ENCODE data around the gene KCNJ6.
"Not testable (repeated sequence)": the region's sequence is repeated elsewhere in the genome, so short reads cannot be mapped to it uniquely, and the experiment has no call there.

KCNJ6 gene

DNA sequence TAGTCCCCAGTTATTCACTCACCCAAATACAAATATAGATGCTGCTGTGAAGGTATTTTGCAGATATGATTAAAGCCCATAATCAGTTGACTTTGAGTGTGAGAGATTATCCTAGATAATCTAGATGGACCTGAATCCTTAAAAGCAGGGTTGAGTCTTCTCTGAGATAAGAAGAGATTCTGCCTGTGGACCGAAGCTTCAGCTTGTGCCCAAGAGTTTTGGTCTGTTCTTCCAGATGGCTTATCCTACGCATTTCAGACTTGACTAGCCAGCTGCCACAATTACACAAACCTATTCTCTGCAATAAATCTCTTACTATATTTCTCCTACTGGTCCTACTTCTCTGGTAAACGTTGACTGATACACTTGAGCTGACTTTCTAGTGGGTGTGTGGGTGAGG, 145.1 kb downstream of the KCNJ6 start:
- DNase-seq (ENCODE audit: low spot score): no peak

DNA sequence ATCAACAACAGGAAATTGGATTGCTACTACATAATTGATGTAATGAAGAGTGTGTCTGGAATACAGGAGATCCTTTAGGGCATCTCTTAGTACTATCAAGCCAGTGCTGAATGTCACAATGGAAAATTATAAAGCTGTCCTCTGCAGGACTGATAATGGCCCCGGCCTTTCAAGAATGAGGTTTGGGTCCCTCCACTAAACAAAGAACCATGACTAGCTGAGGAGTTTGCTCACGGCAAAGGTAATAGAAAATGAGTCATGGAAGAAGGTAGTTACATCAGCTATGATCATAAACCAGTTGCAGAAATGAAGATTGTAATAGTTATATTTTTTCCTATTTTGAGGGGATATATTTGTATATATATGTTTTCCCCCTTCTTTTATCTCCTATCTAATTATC, 145.8 kb downstream of the KCNJ6 start:
- DNase-seq (ENCODE audit: low spot score): no peak

DNA sequence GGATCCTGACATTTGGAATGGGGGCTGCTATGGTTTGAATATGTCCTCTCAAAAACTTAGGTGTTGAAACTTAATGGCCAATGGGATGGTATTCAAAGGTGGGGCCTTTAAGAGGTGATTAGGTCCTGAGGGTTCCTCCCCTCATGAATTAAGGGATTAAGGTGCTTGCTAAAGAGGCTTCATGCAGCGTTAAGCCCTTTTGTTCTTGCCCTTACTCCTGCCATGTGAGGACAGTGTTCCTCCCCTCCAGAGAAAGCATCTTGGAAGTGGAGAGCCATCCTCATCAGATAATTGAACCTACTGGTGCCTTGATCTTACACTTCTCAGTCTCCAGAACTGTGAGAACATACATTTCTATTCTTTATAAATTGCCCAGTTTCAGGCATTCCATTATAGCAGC, 146.6 kb downstream of the KCNJ6 start:
- no peak for DNase-seq (ENCODE audit: low spot score)

DNA sequence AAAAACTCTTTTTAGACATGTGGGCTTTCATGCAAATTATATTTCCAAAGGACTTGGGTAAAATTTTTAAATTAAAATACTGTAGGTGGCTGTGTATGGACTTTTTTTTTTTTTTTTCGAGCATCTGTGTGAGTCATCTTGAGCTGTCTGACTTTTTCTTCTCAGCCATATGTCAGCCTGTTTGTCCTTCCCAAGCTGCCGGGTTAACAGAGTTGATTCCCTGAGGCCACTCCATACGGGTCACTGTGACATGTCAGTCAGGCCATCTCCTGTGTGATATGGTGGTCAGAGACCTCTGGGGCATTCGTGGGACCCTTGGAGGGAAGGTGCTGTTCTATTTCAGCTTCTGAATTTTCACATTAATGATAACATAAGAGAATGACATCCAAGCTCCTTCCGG, 148.3 kb downstream of the KCNJ6 start:
- no peak for DNase-seq (ENCODE audit: low spot score)

DNA sequence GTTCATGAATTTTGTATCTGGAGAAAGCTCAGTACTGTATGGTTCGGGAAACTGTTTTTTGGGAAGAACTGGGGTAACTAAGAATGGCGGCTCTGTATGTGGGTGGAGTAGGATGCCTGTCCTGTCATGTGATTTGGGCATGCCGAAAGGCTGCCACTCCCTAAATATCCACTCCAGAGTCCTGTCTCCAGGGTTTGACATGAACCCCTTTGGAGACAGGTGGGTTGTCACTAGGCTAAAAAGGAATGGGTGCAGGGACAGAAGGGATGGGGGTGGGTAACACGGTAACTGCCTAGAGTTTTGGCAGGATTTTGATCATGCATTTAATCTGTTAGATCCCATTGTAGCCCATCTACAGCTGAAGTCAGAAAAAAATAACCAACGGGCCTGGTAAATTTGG, 150.1 kb downstream of the KCNJ6 start:
- no peak for DNase-seq (ENCODE audit: low spot score)

DNA sequence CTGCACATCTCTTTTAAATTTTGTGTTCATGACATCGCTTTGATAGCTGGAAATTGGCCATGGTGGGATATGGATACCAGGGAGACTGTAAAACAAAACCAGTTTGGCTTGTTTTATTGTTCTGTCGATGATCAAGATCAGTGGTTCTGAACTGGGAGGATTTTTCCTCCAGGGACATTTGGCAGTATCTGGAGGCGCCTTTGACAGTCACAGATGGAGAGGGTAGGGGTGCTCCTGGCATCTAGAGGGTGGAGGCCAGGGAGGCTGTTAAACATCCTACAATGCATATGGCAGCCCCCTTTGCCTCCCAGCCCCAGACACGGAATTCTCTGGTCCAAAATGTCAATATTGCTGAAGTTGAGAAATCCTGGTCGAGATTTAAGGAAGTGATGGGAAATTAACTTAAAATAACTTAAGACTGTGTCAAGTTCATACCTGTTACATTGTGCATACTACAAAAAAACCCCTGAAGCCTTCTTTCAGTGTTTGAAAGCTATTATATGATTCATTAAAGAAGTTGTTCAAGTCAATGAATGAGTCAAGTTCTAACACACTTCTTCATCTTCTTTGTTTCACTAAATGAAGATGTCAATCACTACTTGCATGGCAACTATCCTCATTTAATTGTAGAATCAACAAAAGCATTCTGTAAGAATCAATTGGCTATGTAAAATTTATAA, 150.9 kb downstream of the KCNJ6 start:
- no peak for DNase-seq (ENCODE audit: low spot score)

DNA sequence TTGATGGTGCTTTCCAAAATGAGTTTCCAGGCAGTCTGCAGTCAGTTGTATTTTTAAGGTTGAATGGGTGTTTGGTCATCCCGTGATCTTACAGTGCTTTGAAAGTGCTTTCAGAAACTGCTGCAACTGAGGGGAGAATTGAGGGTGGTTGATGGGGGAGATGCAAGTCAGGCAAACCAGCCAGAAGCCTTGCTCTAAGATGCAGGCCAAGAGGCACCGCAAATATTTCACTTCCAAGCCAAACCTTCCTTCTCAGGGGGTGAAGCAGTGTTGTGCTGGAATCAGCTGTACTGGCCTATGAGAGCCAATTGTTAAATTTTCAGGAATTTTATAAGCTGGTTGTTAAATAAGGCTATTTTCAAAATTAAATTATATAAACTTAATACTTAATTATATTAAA, 151.6 kb downstream of the KCNJ6 start:
- DNase-seq (ENCODE audit: low spot score): no peak

DNA sequence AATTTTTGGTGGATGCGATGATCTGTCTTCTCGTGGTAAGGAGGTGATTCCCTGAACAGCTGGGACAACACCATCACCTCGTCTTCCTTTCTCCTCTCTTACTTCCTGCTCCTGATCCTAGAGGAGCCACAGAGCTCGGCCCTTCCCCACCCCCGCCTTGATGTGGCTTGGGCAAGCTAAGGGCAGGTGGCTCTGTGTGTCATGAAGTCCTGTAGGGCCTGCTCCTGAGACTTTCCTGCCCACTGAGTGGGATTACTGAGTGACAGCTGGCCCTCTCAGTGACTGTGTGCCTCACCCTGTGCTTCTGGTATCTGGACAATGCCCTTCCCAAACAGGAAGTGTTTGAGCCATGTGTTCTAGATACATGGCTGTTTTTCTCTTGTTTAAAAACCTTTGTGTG, 153.0 kb downstream of the KCNJ6 start:
- no peak for DNase-seq (ENCODE audit: low spot score)

DNA sequence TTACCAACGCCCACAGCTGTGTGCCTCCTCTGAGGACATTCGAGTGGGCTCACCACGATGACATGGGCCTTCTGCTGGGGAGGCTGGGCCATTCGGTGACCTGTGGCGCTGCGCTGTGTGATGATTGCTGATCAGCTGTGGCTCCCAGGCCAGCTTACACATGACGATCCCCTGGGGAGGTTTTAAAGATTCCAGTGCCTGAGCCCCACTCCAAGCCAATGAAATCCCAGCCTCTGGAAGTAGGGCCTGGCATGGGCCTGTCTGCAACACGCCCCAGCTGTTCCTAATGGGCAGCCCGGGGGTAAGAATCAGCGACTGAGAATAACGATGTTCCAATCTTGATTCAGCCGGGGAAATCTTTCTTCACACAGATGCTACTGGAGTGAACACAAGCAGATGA, 153.7 kb downstream of the KCNJ6 start:
- DNase-seq (ENCODE audit: low spot score): no peak

DNA sequence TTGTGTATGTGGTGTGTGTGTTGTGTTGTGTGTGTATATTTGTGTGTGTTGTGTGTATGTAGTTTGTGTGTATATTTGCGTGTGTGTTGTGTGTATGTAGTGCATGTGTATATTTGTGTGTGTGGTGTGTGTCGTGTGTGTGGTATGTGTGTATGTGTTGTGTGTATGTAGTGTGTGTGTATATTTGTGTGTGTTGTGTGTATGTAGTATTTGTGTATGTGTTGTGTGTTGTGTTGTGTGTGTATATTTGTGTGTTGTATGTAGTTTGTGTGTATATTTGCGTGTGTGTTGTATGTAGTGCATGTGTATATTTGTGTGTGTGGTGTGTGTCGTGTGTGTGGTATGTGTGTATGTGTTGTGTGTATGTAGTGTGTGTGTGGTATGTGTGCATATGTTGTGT, 154.9 kb downstream of the KCNJ6 start:
- not testable (repeated sequence) for DNase-seq (ENCODE audit: low spot score)

DNA sequence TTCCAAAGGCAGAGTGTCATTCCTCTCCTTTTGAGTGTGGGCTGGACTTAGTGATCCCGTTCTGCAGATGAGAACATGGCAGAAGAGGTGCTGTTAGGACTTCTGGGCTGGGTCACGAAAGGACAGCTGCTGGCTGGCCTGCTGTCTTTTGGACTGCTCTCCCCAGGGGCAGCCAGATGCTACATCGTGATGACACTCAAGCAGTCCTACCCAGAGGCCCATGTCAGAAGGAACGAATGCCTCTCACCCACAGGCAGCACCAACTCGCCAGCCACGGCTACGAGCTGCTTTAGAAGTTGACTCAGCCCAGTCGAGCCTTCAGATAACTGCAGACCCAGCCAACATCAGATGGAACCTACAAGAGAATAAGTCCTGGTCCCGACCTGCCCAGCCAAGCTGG, 156.5 kb downstream of the KCNJ6 start:
- no peak for DNase-seq (ENCODE audit: low spot score)

DNA sequence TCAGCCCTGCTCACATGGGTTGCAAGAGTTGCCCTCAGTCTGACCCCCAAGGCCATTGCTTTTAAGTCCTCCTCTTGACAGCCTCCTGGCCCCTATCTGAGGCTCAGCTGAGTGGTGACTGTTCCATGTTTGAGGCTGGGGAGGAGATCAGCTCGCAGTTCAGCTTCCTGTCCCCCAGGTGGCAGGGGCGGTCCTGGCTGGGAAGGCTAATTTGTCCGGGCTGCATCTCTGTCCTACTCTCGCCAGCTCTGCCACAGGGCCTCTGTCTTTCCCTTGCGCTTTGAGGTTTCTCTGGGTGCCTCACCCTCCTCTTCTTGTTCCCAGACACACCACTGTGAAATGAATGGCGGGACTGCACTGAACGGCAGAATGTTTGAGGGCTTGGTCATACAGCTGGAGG, 157.3 kb downstream of the KCNJ6 start:
- DNase-seq (ENCODE audit: low spot score): no peak

DNA sequence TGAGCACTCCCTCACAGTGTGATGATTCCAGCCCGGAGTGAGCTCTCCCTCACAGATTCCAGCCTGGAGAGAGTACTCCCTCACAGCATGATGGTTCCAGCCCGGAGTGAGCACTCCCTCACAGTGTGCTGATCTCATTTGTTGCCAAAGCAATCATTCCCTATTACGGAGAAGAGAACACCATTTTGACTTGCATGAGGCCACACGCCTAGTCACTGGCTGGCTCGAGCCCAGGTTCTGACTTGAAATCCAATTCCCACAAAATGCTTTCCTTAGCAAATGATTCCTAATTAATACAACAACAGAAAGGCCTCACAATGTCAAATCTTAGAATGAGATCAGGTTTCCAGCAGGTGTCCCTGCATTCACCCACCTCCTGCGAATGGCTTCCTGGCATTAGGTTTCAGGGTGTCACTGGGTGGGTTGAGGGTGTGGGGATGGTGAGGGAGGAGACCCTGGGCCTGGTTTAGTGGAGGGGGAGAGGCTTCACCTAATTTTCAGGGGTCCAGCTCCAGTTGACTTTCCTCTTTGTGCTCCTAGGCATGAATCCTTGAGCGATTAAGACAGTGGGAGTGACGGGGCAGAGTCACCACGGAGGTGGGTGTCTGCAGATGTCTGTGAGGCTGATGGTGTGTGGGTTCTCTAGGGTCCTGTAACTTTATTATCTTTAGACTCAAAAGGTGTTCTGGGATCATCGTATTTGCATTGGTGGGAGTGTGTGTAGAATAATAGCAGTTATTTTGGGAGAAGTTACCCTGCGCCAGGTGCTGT, 158.5 kb downstream of the KCNJ6 start:
- DNase-seq (ENCODE audit: low spot score): no peak

DNA sequence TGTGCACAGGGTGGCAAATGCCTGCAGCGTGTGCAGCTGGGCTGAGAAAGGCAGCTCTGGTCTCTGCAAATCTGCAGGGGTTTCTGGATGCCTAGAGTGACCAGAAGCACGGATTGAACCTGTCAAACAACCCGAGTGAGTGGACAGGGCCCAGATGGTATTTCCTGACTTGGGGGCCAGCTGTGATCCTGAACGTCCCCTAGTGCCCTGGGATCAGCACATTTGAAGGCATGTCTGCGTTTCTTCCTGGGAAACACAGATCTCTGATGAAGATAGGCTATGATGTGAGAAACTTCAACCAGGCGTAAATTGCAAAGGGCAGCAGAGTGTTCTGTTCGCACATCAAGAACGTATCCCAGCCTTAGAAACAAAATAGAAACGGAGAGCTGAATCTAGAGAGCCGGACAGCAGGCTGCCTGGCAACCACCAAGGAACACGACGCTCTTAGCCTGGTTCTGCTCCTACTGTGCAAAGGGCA, 163.1 kb downstream of the KCNJ6 start:
- no peak for DNase-seq (ENCODE audit: low spot score)

DNA sequence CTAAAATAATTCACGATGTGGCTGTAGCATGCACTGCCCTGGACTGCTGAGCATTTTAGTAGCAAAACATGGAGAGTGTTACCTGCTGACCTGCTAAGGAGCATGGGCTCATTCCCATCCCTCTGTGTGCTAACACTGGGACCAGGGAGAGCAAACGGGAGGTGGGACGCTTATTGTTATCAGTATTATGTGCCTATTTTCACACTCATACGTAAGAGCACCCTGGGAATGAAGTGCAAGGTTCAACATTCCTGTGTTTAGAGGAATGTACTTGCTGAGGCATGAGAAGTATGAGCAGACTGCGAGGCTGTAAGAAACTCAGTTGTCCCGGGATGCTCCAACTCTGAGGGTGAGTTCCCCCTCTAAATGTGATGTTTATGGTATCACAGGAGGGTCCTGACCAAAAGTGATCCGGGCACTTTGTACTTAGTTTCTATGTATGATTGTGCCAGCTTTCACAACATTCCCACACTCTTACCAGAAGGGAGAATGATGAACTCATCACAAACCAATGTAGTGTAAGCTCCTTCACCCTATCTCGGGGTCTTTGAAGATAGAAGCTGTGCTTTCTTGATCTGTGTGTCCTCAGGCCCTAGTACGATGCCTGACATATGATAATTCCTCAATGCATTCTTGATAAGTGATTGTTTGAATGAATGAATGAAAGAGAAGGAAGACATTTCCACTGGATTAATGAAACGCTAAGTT, 164.8 kb downstream of the KCNJ6 start:
- no peak for DNase-seq (ENCODE audit: low spot score)

DNA sequence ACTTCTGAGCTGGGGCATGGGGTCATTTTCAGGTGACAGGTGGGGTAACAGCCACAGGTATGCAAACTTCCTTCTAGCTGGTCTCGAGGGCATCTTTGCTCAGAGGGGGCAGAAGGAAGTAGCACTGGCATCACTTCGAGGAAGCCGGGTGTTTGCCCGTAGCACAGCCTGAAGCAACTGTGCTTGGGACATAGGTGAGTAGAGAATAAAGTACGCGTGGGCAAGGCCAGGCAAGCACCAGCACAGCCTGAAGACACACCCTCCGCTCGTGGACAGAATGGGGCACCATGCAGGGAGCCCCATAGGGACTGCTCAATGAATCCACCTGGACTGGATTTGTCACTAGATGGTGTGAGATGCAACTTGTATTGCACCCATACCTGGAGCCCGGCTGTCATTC, 167.1 kb downstream of the KCNJ6 start:
- no peak for DNase-seq (ENCODE audit: low spot score)

DNA sequence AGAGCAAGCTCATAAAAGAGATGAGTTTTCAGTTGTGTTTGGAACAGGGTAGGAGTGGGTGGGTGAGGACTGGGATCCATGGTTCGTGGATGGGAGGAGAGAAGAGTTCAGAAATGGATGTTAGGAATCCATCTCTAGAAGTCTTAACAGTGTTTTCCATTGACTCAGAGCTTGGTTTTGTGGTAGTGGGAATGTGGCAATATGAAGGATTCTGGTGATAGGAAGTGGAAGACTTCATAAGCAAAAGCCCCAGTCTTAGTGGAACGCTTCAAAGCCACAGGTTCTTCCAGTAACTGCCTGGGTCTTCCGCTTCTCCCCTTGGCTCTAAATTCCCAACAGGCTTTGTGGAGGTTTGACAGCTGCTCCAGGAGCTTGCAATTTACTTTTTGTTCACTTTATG, 167.9 kb downstream of the KCNJ6 start:
- DNase-seq (ENCODE audit: low spot score): no peak

DNA sequence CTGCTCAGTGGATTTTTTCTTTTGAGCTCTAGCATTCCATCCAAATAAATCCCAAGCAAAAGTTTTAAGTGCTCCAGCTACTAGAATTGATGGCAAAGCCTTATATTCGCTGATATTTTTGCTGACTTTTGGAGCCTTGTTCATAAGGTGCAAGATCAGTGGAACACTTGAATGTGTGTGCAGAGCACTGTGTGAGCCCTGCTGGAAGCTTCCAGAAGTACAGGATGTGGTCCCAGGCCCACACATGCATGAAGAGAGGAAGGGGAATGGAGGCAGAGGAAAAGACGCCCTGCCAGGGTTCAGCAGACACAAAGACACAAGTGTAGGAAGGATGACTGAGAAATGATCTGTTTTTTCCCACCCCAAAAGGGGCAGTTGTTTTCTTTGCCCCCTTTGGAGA, 169.4 kb downstream of the KCNJ6 start:
- DNase-seq (ENCODE audit: low spot score): no peak

DNA sequence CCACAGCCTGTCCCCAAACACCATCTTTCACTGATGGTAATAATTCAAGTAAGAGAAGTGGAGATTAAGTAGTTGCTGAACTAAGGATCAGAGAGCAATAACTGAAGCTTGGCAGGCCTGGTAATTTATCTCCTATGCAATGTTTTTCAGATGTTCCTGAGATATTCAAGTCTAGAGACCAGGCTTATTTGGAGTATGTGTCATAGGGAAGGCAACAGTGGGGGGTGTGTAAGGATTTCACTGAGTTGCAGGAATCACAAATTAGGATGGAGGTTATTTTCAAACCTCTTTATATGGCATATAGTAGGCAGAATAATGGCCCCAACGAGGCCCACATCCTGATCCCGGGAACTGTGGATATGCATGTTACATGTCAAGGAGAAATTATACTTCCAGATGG, 171.7 kb downstream of the KCNJ6 start:
- DNase-seq (ENCODE audit: low spot score): no peak

DNA sequence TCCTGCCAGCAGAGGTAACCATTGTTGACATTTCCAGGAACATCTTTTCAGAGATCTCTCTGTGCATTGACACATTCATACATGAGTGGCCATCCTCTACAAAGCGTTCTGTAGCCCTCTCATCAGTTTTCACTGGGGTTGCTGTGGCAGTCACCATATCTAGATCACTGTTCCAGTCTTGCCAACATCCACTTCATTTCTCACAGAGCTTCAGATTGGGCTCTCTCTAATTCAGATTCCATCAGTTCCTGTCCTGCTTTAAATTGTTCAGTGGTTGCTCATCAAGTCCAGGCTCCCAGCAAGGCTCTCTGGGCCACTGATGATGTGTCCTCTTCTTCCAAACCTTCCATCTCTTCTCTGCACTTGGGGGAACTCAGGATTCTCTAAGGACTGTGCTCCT, 173.7 kb downstream of the KCNJ6 start:
- DNase-seq (ENCODE audit: low spot score): no peak

DNA sequence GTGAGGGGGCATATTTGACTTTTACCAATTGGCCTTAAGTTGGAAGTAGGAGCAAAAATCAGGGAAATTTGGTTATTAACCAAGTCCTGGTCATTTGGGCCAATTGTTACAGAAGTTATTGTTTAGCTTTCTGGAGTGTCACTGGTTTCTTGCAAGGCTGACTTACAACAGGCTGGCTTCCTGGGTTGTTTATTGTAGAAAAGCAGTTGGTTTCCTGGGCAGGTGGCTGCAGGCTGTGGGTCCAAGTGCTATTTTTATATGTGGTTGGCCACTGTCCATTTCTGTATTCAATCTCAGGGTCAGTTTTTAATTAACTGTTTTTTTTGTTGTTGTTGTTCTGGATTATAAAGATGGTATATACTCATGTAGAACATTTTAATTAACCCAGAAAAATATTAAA, 174.1 kb downstream of the KCNJ6 start:
- DNase-seq (ENCODE audit: low spot score): no peak

DNA sequence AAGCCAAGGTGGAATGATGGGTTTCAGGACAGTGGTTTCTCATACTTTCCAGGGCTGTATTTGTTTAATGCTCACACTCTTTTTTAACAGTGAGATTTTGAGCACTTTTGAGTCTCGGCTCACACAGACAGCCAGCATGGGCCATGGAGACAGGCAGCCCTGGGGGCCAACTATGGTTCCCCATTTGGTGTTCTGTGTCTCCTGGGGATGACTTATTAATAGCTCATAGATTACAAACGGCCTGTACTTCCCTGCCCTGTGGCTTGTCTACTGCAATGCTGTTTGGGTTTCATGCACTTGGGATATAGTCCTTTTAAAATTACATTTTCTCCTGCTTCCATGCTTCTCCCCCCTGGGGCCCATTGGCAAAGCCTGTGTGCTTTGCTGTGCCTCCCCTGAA, 178.3 kb downstream of the KCNJ6 start:
- DNase-seq (ENCODE audit: low spot score): no peak

DNA sequence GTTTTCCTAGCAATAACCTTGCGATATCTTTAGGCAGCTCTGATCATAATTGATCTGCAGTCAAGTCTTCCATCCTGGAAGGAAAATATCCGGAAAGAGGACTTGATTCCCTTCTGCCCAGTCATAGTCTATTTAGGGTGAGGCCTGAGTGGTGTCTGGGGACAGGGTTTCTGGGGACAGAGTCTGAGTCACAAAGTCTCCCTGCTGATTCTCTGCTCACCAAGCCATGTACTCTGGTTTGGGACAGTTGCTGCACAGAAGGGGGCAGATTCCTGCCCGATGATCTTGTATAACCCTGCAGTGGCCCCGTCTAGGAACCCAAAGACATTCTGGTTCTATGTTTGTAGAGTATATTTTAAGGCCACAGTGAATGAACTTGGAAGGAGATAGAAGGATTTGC, 178.8 kb downstream of the KCNJ6 start:
- DNase-seq (ENCODE audit: low spot score): no peak

All from kidney capillary endothelial cell (primary cell).